ENCODE results near the gene SCN2A. TPM values are rescaled to one million over a fixed set of nuclear protein-coding genes. Genes with fewer than 3 reads are reported as not detected.

Gene SCN2A
- total and polyA plus RNA-seq, 11 donors = 0.01 to 0.45 (median 0.05) TPM; not detected in 4

DNA sequence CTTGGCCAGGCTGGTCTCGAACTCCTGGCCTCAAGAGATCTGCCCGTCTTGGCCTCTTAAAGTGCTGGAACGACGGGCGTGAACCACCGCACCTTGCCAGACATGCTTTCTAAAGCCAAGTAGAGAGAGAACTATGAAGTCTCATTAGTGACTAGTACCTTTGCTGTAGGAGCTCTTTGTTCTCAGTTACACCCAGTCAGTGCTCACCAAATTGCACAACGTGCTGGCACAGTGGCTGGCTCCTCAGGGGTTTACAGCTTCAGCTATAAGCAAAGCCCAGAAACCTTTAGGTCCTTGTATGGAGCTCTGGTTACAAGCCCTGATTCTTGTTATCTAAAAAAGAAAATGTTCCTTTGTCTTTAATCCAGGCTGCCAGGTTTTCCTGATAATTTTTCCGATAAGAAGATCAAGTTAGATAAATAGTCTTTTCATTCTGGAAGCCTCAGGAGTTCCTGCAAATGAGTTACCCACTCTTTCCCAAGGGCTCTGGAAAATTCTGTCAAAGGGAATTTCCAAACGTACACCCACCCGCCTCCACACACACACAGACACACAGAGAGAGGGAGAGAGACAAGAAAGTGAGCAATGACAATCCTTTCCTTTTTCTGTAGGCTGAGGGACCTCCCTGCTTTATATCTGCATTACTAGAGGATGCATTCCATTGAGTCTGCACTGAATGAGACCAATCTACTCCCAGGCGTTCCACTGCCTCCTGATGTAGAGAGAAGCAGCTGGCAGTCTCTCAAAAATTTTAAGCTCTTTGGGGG lies 130.1 kb downstream of the SCN2A start:
- no peaks in the 10 kb centered on the region for H3K9me3 ChIP-seq
- no peak for DNase-seq
- 66 to 71% (median 69%) methylated on average over 11 of the region's 11 CpGs for WGBS, 4 donors
- ATAC-seq = no peak
- no peak overlapping the region for H3K4me3 ChIP-seq
- no peaks in the 10 kb centered on the region for H3K4me1 ChIP-seq
- intact Hi-C loops (cut with DNase I) = no loop called here
- H3K27me3 ChIP-seq = no peaks in the 10 kb centered on the region
- H3K36me3 ChIP-seq = no peaks in the 10 kb centered on the region
- H3K27ac ChIP-seq = no peak overlapping the region
- TF ChIP-seq, protein P1, sequence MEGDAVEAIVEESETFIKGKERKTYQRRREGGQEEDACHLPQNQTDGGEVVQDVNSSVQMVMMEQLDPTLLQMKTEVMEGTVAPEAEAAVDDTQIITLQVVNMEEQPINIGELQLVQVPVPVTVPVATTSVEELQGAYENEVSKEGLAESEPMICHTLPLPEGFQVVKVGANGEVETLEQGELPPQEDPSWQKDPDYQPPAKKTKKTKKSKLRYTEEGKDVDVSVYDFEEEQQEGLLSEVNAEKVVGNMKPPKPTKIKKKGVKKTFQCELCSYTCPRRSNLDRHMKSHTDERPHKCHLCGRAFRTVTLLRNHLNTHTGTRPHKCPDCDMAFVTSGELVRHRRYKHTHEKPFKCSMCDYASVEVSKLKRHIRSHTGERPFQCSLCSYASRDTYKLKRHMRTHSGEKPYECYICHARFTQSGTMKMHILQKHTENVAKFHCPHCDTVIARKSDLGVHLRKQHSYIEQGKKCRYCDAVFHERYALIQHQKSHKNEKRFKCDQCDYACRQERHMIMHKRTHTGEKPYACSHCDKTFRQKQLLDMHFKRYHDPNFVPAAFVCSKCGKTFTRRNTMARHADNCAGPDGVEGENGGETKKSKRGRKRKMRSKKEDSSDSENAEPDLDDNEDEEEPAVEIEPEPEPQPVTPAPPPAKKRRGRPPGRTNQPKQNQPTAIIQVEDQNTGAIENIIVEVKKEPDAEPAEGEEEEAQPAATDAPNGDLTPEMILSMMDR (IDR thresholded peaks at IDR 0.05) = no peak

DNA sequence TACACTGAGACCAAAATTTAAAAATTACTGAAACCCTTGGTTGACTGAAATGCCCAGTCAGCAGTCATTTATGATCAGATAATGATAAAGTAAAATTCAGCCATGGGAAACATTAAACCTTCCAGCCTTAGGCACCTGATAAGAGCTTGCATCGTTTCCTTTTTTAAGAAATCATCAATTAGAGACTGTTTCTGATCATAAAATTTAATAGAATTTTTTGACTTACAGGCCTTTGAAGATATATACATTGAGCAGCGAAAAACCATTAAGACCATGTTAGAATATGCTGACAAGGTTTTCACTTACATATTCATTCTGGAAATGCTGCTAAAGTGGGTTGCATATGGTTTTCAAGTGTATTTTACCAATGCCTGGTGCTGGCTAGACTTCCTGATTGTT lies 130.7 kb downstream of the SCN2A start:
- ATAC-seq (no peak), DNase-seq (no peak)
- intact Hi-C loops (cut with DNase I) = no loop called here
- TF ChIP-seq, protein P1 (IDR thresholded peaks at IDR 0.05) = no peak
- TF ChIP-seq POLR2A (IDR thresholded peaks at IDR 0.05) = no peak
- Histone ChIP-seq H3K27me3 (no peaks in the 10 kb centered on the region), H3K36me3 (no peaks in the 10 kb centered on the region), H3K9me3 (no peaks in the 10 kb centered on the region), H3K27ac (no peak overlapping the region), H3K4me1 (no peaks in the 10 kb centered on the region), H3K4me3 (no peak overlapping the region)
- 68 to 77% (median 75%) methylated on average over 2 of the region's 2 CpGs for WGBS, 4 donors

DNA sequence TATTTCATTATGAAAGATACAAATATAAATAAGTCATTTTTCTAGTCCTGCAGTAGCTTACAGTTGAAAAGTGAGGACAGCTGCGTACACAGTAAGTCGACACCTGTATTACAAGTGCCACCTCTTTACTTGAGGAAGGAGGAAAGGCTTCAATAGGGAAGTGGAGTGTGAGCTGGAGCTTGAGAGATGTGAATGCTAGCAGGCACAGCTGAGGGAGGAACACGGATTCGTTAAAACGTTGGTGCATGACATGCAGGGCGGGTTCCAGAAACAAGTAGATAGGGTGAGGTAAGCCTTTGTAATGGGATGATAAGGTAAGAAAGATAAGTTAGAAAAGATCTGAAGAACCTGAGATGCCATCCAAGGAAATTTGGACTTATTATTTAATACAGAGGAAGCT lies 132.1 kb downstream of the SCN2A start:
- H3K27ac ChIP-seq = no peak overlapping the region
- no peaks in the 10 kb centered on the region for H3K36me3 ChIP-seq
- no peak for DNase-seq
- intact Hi-C loops (cut with DNase I) = no loop called here
- H3K27me3 ChIP-seq = no peaks in the 10 kb centered on the region
- WGBS, 4 donors = 58 to 69% (median 61%) methylated on average over 6 of the region's 6 CpGs
- no peak for TF ChIP-seq POLR2A (IDR thresholded peaks at IDR 0.05)
- TF ChIP-seq, protein P1 (IDR thresholded peaks at IDR 0.05) = no peak
- no peak overlapping the region for H3K4me3 ChIP-seq
- ATAC-seq = no peak
- no peaks in the 10 kb centered on the region for H3K9me3 ChIP-seq
- no peaks in the 10 kb centered on the region for H3K4me1 ChIP-seq

GRCh38 chr2:165373278-165374010 lies 134.2 kb downstream of the SCN2A start:
- intact Hi-C loops (cut with DNase I) = no loop called here
- H3K27ac ChIP-seq = no peak overlapping the region
- H3K36me3 ChIP-seq = no peaks in the 10 kb centered on the region
- ATAC-seq (no peak), DNase-seq (no peak)
- peaks cover 0 to 7% (median 0%) of the 10 kb centered on the region in 12 donors for H3K4me1 ChIP-seq
- H3K4me3 ChIP-seq = no peak overlapping the region
- TF ChIP-seq, protein P1 (IDR thresholded peaks at IDR 0.05) = no peak
- no peak for TF ChIP-seq POLR2A (IDR thresholded peaks at IDR 0.05)
- H3K27me3 ChIP-seq = no peaks in the 10 kb centered on the region
- 84 to 87% (median 85%) methylated on average over 5 of the region's 5 CpGs for WGBS, 4 donors
- no peaks in the 10 kb centered on the region for H3K9me3 ChIP-seq
